Heart left ventricle (tissue), 11 donors: ENCODE data around the gene SLC44A2. TPM values are rescaled to one million over a fixed set of nuclear protein-coding genes. Genes with fewer than 3 reads are reported as not detected.

ENCODE experiments used
- polyA plus RNA-seq, 2 donors: library from polyadenylated mRNA; stranded (reverse); fragments of 200-250 nt; gene quantifications; one replicate each; pipeline ENCODE4 v1.2.3, GENCODE V29; 2013
- total RNA-seq, 9 donors: library from RNA; depleted of rRNA in 2 of 9; stranded (reverse); fragments of >200 nt in 2 of 9; fragmentation: NEBNext Ultra II Directional in 3 of 9; extraction: Animal tissue kit (Norgen Biotek cat#: 25700) in 3 of 9; gene quantifications; one replicate each; pipeline versions ENCODE4 v1.1.0 to v1.2.4, GENCODE V29; 2016 to 2023
- donor health status: ischemic (EF 13 %, LVEDD 7.1; RV severe dilation, severe dysfunction).
- donor health status: healthy with polysubstance abuse.
- donor health status: DM: no; HTN: yes; CAD: no.
- donor health status: DM: no; HTN: no; CAD: no.
- donor health status: ischemic (EF 25% LVEDD 5.7; RV mildly dilated, moderate dysfunction).
- donor health status: healthy.
- donor health status: DM: yes; HTN: yes; CAD: no.
- donor health status: PGD.
- donor health status: nonischemic (EF 23%, LVEDD 6.1; RV moderate dilation, normal function).

The SLC44A2 gene
- total and polyA plus RNA-seq, 11 donors, result 43.1 to 130 (median 82.5) TPM

Other genes starting within 250 kb of the SLC44A2 start
- 10 to 100 TPM; 37.7 to 86.3 (median 55.3) TPM for gene TYK2, start 245.0 kb upstream of the SLC44A2 start, total RNA-seq
- 100 to 1,000 TPM in 1 of 2 donors, 10 to 100 TPM in 1; 71.7 to 100 TPM for gene TYK2, start 245.0 kb upstream of the SLC44A2 start, polyA plus RNA-seq
- gene CDC37, start 222.0 kb upstream of the SLC44A2 start, total RNA-seq, result 100 to 1,000 TPM; 108 to 189 (median 138) TPM
- gene CDC37, start 222.0 kb upstream of the SLC44A2 start, polyA plus RNA-seq, result 100 to 1,000 TPM; 199 to 282 TPM
- gene PDE4A, start 205.0 kb upstream of the SLC44A2 start, total RNA-seq, result 10 to 100 TPM in 8 of 9 donors, 1 to 10 TPM in 1; 9.3 to 33.3 (median 17.3) TPM
- 10 to 100 TPM in 1 of 2 donors, 1 to 10 TPM in 1; 5.2 to 11.2 TPM for gene PDE4A, start 205.0 kb upstream of the SLC44A2 start, polyA plus RNA-seq
- gene KEAP1, start 122.2 kb upstream of the SLC44A2 start, total RNA-seq, result 10 to 100 TPM; 52.8 to 94.2 (median 65.4) TPM
- gene KEAP1, start 122.2 kb upstream of the SLC44A2 start, polyA plus RNA-seq, result 10 to 100 TPM; 68.3 to 71.3 TPM
- 1 to 10 TPM in 1 of 9 donors, under 1 TPM in 5, not detected in 3; 0.23 to 1.7 (median 0.32) TPM for gene S1PR5, start 108.1 kb upstream of the SLC44A2 start, total RNA-seq
- gene S1PR5, start 108.1 kb upstream of the SLC44A2 start, polyA plus RNA-seq, result under 1 TPM in 1 of 2 donors, not detected in 1; 0.10 TPM
- 10 to 100 TPM; 47.3 to 76.1 (median 55.3) TPM for gene ATG4D, start 81.6 kb upstream of the SLC44A2 start, total RNA-seq
- gene ATG4D, start 81.6 kb upstream of the SLC44A2 start, polyA plus RNA-seq, result 10 to 100 TPM; 55.9 to 83.5 TPM
- gene KRI1, start 59.5 kb upstream of the SLC44A2 start, total RNA-seq, result 10 to 100 TPM in 6 of 9 donors, 1 to 10 TPM in 3; 6.7 to 13.0 (median 10.4) TPM
- gene KRI1, start 59.5 kb upstream of the SLC44A2 start, polyA plus RNA-seq, result 10 to 100 TPM in 1 of 2 donors, 1 to 10 TPM in 1; 9.8 to 15.0 TPM
- gene CDKN2D, start 56.6 kb upstream of the SLC44A2 start, total RNA-seq, result 10 to 100 TPM in 6 of 9 donors, 1 to 10 TPM in 3; 6.8 to 19.9 (median 11.8) TPM
- gene CDKN2D, start 56.6 kb upstream of the SLC44A2 start, polyA plus RNA-seq, result 10 to 100 TPM; 11.1 to 28.0 TPM
- 1 to 10 TPM in 1 of 9 donors, not detected in 8; 3.6 TPM for gene AP1M2, start 38.2 kb upstream of the SLC44A2 start, total RNA-seq
- gene AP1M2, start 38.2 kb upstream of the SLC44A2 start, polyA plus RNA-seq, result not detected
- 100 to 1,000 TPM in 7 of 9 donors, 10 to 100 TPM in 2; 45.7 to 140 (median 118) TPM for gene ILF3, start 28.8 kb downstream of the SLC44A2 start, total RNA-seq
- gene ILF3, start 28.8 kb downstream of the SLC44A2 start, polyA plus RNA-seq, result 10 to 100 TPM; 62.1 to 94.4 TPM
- gene QTRT1, start 75.9 kb downstream of the SLC44A2 start, total RNA-seq, result 10 to 100 TPM; 16.6 to 31.8 (median 25.7) TPM
- gene QTRT1, start 75.9 kb downstream of the SLC44A2 start, polyA plus RNA-seq, result 10 to 100 TPM; 32.1 to 46.6 TPM
- gene DNM2, start 92.5 kb downstream of the SLC44A2 start, total RNA-seq, result 100 to 1,000 TPM in 8 of 9 donors, 10 to 100 TPM in 1; 98.9 to 204 (median 137) TPM
- gene DNM2, start 92.5 kb downstream of the SLC44A2 start, polyA plus RNA-seq, result 100 to 1,000 TPM in 1 of 2 donors, 10 to 100 TPM in 1; 98.9 to 118 TPM
- 10 to 100 TPM; 27.0 to 56.5 (median 35.0) TPM for gene TMED1, start 210.7 kb downstream of the SLC44A2 start, total RNA-seq
- gene TMED1, start 210.7 kb downstream of the SLC44A2 start, polyA plus RNA-seq, result 10 to 100 TPM; 44.6 to 76.5 TPM
- gene C19orf38, start 222.9 kb downstream of the SLC44A2 start, total RNA-seq, result 1 to 10 TPM in 4 of 9 donors, under 1 TPM in 5; 0.21 to 6.0 (median 0.86) TPM
- 1 to 10 TPM in 1 of 2 donors, under 1 TPM in 1; 0.23 to 1.1 TPM for gene C19orf38, start 222.9 kb downstream of the SLC44A2 start, polyA plus RNA-seq
- gene CARM1, start 246.0 kb downstream of the SLC44A2 start, total RNA-seq, result 10 to 100 TPM; 22.4 to 39.5 (median 29.3) TPM
- gene CARM1, start 246.0 kb downstream of the SLC44A2 start, polyA plus RNA-seq, result 10 to 100 TPM; 26.9 to 38.6 TPM